HepG2 (cell line): Measurements from ENCODE around the gene CASKIN2. TPM values are rescaled to one million over a fixed set of nuclear protein-coding genes. Genes with fewer than 3 reads are reported as not detected.

Experiments
- ATF1 ChIP-seq: IDR thresholded peaks from 2 replicates; pipeline ENCODE4 v1.6.1; 2016; ENCODE audit warnings: mild to moderate bottlenecking, control low read depth
- CEBPG ChIP-seq: IDR thresholded peaks from 2 replicates; pipeline ENCODE4 v1.6.1; 2016
- FOXK2 ChIP-seq: fragments of 450-650 bp; IDR thresholded peaks from 2 replicates; pipeline ENCODE4 v1.6.1; 2016
- GZF1 ChIP-seq: sonication (generic); formaldehyde crosslinking; IDR thresholded peaks from 2 replicates; pipeline ENCODE4 v1.5.1; 2020; ENCODE audit warnings: mild to moderate bottlenecking, missing genetic modification reagents
- KDM5A ChIP-seq: fragments of 200-600 bp; sonication (generic); IDR thresholded peaks from 2 replicates; pipeline ENCODE4 v1.7.0; 2018; ENCODE audit warnings: antibody characterized with exemption, mild to moderate bottlenecking, low read length, borderline replicate concordance
- MATR3 ChIP-seq: sonication (generic); formaldehyde crosslinking; IDR thresholded peaks from 2 replicates; pipeline ENCODE4 v1.4.0; 2020; ENCODE audit warnings: missing genetic modification reagents
- POLR2AphosphoS2 ChIP-seq: IDR thresholded peaks from 2 replicates; pipeline ENCODE4 v1.6.1; 2011; ENCODE audit warnings: low read depth, low read length, improper control_type of control experiment
- SNAPC5 ChIP-seq: sonication (generic); formaldehyde crosslinking; IDR thresholded peaks from 2 replicates; pipeline ENCODE4 v1.8.1; 2023; ENCODE audit warnings: mild to moderate bottlenecking, missing genetic modification reagents, borderline replicate concordance
- SOX6 ChIP-seq, 2 experiments: fragments of 450-650 bp in 1 of 2; sonication (generic) in 1 of 2; formaldehyde crosslinking in 1 of 2; IDR thresholded peaks; 2 replicates each; pipeline versions ENCODE4 v1.4.0 to v1.6.1; 2017 to 2020; ENCODE audit warnings: antibody characterized with exemption in 1 of 2, mild to moderate bottlenecking in 1 of 2, missing genetic modification reagents in 1 of 2
- TCF7 ChIP-seq: sonication (generic); IDR thresholded peaks from 2 replicates; pipeline ENCODE4 v1.6.1; 2016; ENCODE audit warnings: antibody characterized with exemption, low read depth
- THYN1 ChIP-seq: sonication (generic); formaldehyde crosslinking; IDR thresholded peaks from 2 replicates; pipeline ENCODE4 v1.8.1; 2023; ENCODE audit warnings: low read depth, mild to moderate bottlenecking, moderate library complexity, missing genetic modification reagents, borderline replicate concordance
- ZBTB20 ChIP-seq: sonication (generic); formaldehyde crosslinking; IDR thresholded peaks from 2 replicates; pipeline ENCODE4 v1.8.1; 2023; ENCODE audit warnings: missing genetic modification reagents, low read depth, mild to moderate bottlenecking, borderline replicate concordance
- ZBTB26 ChIP-seq: IDR thresholded peaks from 2 replicates; pipeline ENCODE4 v1.6.1; 2016; ENCODE audit warnings: missing compliant biosample characterization, missing genetic modification reagents, borderline replicate concordance
- ZBTB3 ChIP-seq: sonication (generic); formaldehyde crosslinking; IDR thresholded peaks from 2 replicates; pipeline ENCODE4 v1.4.0; 2020; ENCODE audit warnings: low read depth, mild to moderate bottlenecking, moderate library complexity, missing genetic modification reagents, borderline replicate concordance
- ZEB1 ChIP-seq: IDR thresholded peaks from 2 replicates; pipeline ENCODE4 v1.6.1; 2012; ENCODE audit warnings: mild to moderate bottlenecking, low read depth, inconsistent platforms; ENCODE audit not compliant: insufficient replicate concordance
- ZMAT3 ChIP-seq: sonication (generic); formaldehyde crosslinking; conservative IDR thresholded peaks from 2 replicates; pipeline ENCODE4 v1.7.0; 2021; ENCODE audit warnings: missing genetic modification reagents
- ZNF224 ChIP-seq: sonication (generic); formaldehyde crosslinking; IDR thresholded peaks from 2 replicates; pipeline ENCODE4 v1.5.0; 2020; ENCODE audit warnings: mild to moderate bottlenecking, missing genetic modification reagents
- ZNF260 ChIP-seq: sonication (generic); formaldehyde crosslinking; IDR thresholded peaks from 2 replicates; pipeline ENCODE4 v1.4.0; 2020; ENCODE audit warnings: missing genetic modification reagents, low read depth, mild to moderate bottlenecking, borderline replicate concordance
- ZNF34 ChIP-seq: sonication (generic); formaldehyde crosslinking; IDR thresholded peaks from 2 replicates; pipeline ENCODE4 v1.4.0; 2020; ENCODE audit warnings: mild to moderate bottlenecking, missing genetic modification reagents, borderline replicate concordance
- ZNF484 ChIP-seq: sonication (generic); formaldehyde crosslinking; IDR thresholded peaks from 2 replicates; pipeline ENCODE4 v1.5.1; 2020; ENCODE audit warnings: mild to moderate bottlenecking, low read depth, missing genetic modification reagents, borderline replicate concordance
- ZNF501 ChIP-seq: sonication (generic); formaldehyde crosslinking; IDR thresholded peaks from 2 replicates; pipeline ENCODE4 v1.5.1; 2020; ENCODE audit warnings: mild to moderate bottlenecking, moderate library complexity, missing genetic modification reagents
- ZNF543 ChIP-seq: sonication (generic); formaldehyde crosslinking; IDR thresholded peaks from 2 replicates; pipeline ENCODE4 v1.4.0; 2020; ENCODE audit warnings: mild to moderate bottlenecking, missing genetic modification reagents
- ZNF672 ChIP-seq: sonication (generic); formaldehyde crosslinking; IDR thresholded peaks from 2 replicates; pipeline ENCODE4 v1.8.1; 2022; ENCODE audit warnings: missing genetic modification reagents
- ZNF720 ChIP-seq: sonication (generic); formaldehyde crosslinking; IDR thresholded peaks from 2 replicates; pipeline ENCODE4 v1.4.0; 2020; ENCODE audit warnings: missing genetic modification reagents
- ZNF883 ChIP-seq: sonication (generic); formaldehyde crosslinking; IDR thresholded peaks from 2 replicates; pipeline ENCODE4 v1.5.1; 2020; ENCODE audit warnings: mild to moderate bottlenecking, missing genetic modification reagents; ENCODE audit errors: not compliant biosample characterization
- polyA plus RNA-seq, 8 experiments: library from polyadenylated mRNA; depleted of rRNA in 3 of 8; stranded (reverse) in 7 of 8; unstranded in 1 of 8; fragments of >200 nt; fragmentation: Illumina TruSeq in 4 of 8; extraction: Trizol in 4 of 8; gene quantifications; 2 replicates each; pipeline versions ENCODE4 v1.2.1 to v1.2.3, GENCODE V29; 2011 to 2016; ENCODE audit warnings: low read depth in 4 of 8, missing spikeins in 1 of 8, mixed read lengths in 1 of 8; ENCODE audit not compliant: insufficient read depth in 1 of 8
- total RNA-seq, 5 experiments: library from RNA; depleted of rRNA; stranded (reverse); fragments of >200 nt; fragmentation: Illumina TruSeq; extraction: Trizol; gene quantifications; 2 replicates each; pipeline ENCODE4 v1.2.3, GENCODE V29; 2016; ENCODE audit warnings: low read depth in 1 of 5
- TF ChIP-seq, protein P1 (sequence below): sonication (generic); formaldehyde crosslinking; IDR thresholded peaks from 2 replicates; pipeline ENCODE4 v1.8.1; 2023; ENCODE audit warnings: mild to moderate bottlenecking, missing genetic modification reagents
- TF ChIP-seq, protein P2 (sequence below): sonication (generic); formaldehyde crosslinking; IDR thresholded peaks from 2 replicates; pipeline ENCODE4 v1.4.0; 2020; ENCODE audit warnings: low read depth, mild to moderate bottlenecking, missing genetic modification reagents

CASKIN2 gene
- total and polyA plus RNA-seq, 2 of the 13 experiments (the other 11 are each of a cell fraction or from before 2014, with no cell fraction given), result 5.2 to 7.8 TPM

GRCh38 chr17:75511610-75512575 lies 3.4 kb downstream of the CASKIN2 start (continued):
- TF ChIP-seq POLR2AphosphoS2 (no peak), ZBTB26 (CRISPR knock-in tag) (peak; percentile 78; the same call in 1 of the 2 replicates), SNAPC5 (no peak), ZNF34 (CRISPR knock-in tag) (no peak), ZEB1 (no peak), GZF1 (CRISPR knock-in tag) (no peak), ZMAT3 (CRISPR knock-in tag) (peak; percentile 64; the same call in 1 of the 2 replicates), MATR3 (CRISPR knock-in tag) (no peak), SOX6 (IDR thresholded peaks at IDR 0.05) (no peak), SOX6 (CRISPR knock-in tag; IDR thresholded peaks at IDR 0.05) (peak; percentile 89), ATF1 (CRISPR knock-in tag) (no peak), ZNF260 (CRISPR knock-in tag) (no peak), ZBTB20 (CRISPR knock-in tag) (peak; percentile 90; the same call in 1 of the 2 replicates), ZNF672 (no peak), TCF7 (no peak), ZNF720 (no peak), ZBTB3 (CRISPR knock-in tag) (no peak), CEBPG (0 out of 2 replicates have a peak, but pooled peaks have one; percentile 7), ZNF883 (CRISPR knock-in tag) (peak; percentile 84), KDM5A (no peak), ZNF501 (CRISPR knock-in tag) (0 out of 2 replicates have a peak, but pooled peaks have one; percentile 26), THYN1 (CRISPR knock-in tag) (no peak), FOXK2 (no peak), ZNF484 (no peak), ZNF543 (CRISPR knock-in tag) (0 out of 2 replicates have a peak, but pooled peaks have one; percentile 90), ZNF224 (peak; percentile 37; the same call in 1 of the 2 replicates)
- TF ChIP-seq, protein P1, sequence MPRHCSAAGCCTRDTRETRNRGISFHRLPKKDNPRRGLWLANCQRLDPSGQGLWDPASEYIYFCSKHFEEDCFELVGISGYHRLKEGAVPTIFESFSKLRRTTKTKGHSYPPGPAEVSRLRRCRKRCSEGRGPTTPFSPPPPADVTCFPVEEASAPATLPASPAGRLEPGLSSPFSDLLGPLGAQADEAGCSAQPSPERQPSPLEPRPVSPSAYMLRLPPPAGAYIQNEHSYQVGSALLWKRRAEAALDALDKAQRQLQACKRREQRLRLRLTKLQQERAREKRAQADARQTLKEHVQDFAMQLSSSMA, result no peak
- TF ChIP-seq, protein P2, sequence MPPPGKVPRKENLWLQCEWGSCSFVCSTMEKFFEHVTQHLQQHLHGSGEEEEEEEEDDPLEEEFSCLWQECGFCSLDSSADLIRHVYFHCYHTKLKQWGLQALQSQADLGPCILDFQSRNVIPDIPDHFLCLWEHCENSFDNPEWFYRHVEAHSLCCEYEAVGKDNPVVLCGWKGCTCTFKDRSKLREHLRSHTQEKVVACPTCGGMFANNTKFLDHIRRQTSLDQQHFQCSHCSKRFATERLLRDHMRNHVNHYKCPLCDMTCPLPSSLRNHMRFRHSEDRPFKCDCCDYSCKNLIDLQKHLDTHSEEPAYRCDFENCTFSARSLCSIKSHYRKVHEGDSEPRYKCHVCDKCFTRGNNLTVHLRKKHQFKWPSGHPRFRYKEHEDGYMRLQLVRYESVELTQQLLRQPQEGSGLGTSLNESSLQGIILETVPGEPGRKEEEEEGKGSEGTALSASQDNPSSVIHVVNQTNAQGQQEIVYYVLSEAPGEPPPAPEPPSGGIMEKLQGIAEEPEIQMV (CRISPR knock-in tag), result no peak; the same call in 1 of the 2 replicates
